IMR-90 (cell line): Measurements from ENCODE around the gene SLC5A7.

Experiments used
- CEBPB ChIP-seq: IDR thresholded peaks from 2 replicates; pipeline ENCODE4 v1.6.1; 2012; ENCODE audit warnings: low read depth, low read length, improper control_type of control experiment
- CTCF ChIP-seq: conservative IDR thresholded peaks from 2 replicates; pipeline ENCODE4 v1.5.1; 2012; ENCODE audit warnings: mild to moderate bottlenecking, low read depth, low read length, improper control_type of control experiment
- ELK1 ChIP-seq: fragments of 150-350 bp; IDR thresholded peaks from 2 replicates; pipeline ENCODE4 v1.6.1; 2016; ENCODE audit warnings: low read depth, mild to moderate bottlenecking, low read length, moderate library complexity, borderline replicate concordance
- FOS ChIP-seq: fragments of 150-350 bp; IDR thresholded peaks from 2 replicates; pipeline ENCODE4 v1.6.1; 2016; ENCODE audit warnings: low read depth, low read length
- MAFK ChIP-seq: IDR thresholded peaks from 2 replicates; pipeline ENCODE4 v1.6.1; 2012; ENCODE audit warnings: low read depth, low read length, improper control_type of control experiment
- MAZ ChIP-seq: IDR thresholded peaks from 2 replicates; pipeline ENCODE4 v1.6.1; 2012; ENCODE audit warnings: low read depth, mild to moderate bottlenecking, low read length, improper control_type of control experiment, moderate library complexity, borderline replicate concordance
- MXI1 ChIP-seq: IDR thresholded peaks from 2 replicates; pipeline ENCODE4 v1.6.1; 2012; ENCODE audit warnings: low read depth, mild to moderate bottlenecking, low read length, moderate library complexity, borderline replicate concordance
- POLR2A ChIP-seq: IDR thresholded peaks from 2 replicates; pipeline ENCODE4 v1.6.1; 2012; ENCODE audit warnings: mild to moderate bottlenecking, low read depth, low read length
- RAD21 ChIP-seq: IDR thresholded peaks from 2 replicates; pipeline ENCODE4 v1.6.1; 2012; ENCODE audit warnings: low read length, improper control_type of control experiment
- RCOR1 ChIP-seq: IDR thresholded peaks from 2 replicates; pipeline ENCODE4 v1.6.1; 2012; ENCODE audit warnings: mild to moderate bottlenecking, low read length, improper control_type of control experiment; ENCODE audit not compliant: insufficient replicate concordance
- RFX5 ChIP-seq: IDR thresholded peaks from 2 replicates; pipeline ENCODE4 v1.8.0; 2012; ENCODE audit warnings: low read depth, mild to moderate bottlenecking, low read length, moderate library complexity
- SMC3 ChIP-seq: fragments of 150-350 bp; IDR thresholded peaks from 2 replicates; pipeline ENCODE4 v1.6.1; 2016; ENCODE audit warnings: low read depth, mild to moderate bottlenecking, antibody characterized with exemption, low read length, moderate library complexity
- USF2 ChIP-seq: fragments of 150-350 bp; IDR thresholded peaks from 2 replicates; pipeline ENCODE4 v1.6.1; 2017; ENCODE audit warnings: mild to moderate bottlenecking, antibody characterized with exemption, low read length, low read depth

GRCh38 chr2:107964185-107964584, 22.1 kb upstream of the SLC5A7 start:
- TF ChIP-seq CTCF: no peak
- TF ChIP-seq POLR2A: no peak
- no peak for TF ChIP-seq SMC3
- TF ChIP-seq MXI1: no peak
- TF ChIP-seq USF2: no peak
- no peak for TF ChIP-seq MAZ
- TF ChIP-seq RCOR1: no peak
- TF ChIP-seq MAFK: no peak
- TF ChIP-seq RAD21: no peak
- TF ChIP-seq RFX5: no peak
- no peak for TF ChIP-seq CEBPB
- TF ChIP-seq ELK1: no peak
- no peak for TF ChIP-seq FOS
